GM19193 (cell line): Measurements from ENCODE around the gene SNRNP200.

Source experiments
- POLR2A ChIP-seq: IDR thresholded peaks from 4 replicates; pipeline ENCODE4 v1.6.1; 2011; ENCODE audit not compliant: insufficient read depth, insufficient read length; ENCODE audit errors: extremely low read depth

Gene SNRNP200

DNA sequence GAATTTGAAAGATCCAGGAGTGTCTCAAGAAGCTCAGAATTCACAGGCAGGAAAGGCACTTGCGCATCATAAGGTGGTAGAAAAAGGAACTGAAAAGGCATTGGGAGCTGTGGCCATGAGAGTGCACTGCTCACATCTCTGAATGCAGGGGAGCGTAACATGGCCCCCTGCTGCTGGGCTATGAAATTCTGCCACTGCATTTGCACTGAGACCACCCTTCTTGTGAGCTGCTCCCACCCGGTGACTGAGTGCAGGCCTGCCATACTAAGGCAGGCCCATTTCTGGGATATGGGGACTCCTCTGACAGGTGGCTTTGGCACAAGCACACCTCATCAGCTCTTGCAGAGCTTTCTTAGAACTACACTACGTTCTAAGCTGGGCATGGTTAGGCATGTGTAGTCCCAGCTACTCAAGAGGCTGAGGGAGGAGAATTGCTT lies 71.4 kb downstream of the SNRNP200 start:
- TF ChIP-seq POLR2A, result no peak

DNA sequence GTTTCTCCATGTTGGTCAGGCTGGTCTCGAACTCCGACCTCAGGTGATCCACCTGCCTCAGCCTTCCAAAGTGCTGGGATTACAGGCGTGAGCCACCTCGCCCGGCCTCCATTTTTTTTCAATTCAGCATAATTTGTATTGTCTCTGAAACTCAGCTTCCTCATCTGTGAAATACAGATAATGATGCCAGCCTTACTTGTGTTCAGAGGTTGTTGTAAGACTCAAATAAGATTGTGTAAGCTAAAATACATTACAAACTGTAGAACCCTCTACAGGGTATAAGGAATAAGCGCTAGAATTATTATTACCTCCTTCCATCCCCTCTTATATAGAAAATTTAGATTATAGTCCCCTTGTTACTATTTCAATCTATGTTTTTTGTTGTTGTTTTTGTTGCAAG lies 71.9 kb downstream of the SNRNP200 start:
- no peak for TF ChIP-seq POLR2A

DNA sequence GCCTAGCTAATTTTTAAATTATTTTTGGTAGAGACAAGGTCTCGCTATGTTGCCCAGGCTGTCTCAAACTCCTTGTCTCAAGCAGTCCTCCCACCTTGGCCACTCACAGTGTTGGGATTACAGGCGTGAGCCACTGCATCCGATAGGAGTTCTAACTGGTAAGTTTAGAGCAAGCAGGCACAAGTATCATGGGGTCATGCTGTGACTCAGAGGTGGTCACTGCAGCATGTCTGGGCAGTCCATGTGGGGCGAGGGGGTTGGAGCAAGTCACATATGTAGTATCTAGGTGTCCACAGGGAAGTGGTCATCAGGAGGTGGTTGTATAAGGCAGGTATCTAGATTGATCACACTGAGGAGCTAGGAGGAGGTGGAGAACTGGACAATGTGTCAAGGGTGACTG lies 74.0 kb downstream of the SNRNP200 start:
- TF ChIP-seq POLR2A, result no peak

DNA sequence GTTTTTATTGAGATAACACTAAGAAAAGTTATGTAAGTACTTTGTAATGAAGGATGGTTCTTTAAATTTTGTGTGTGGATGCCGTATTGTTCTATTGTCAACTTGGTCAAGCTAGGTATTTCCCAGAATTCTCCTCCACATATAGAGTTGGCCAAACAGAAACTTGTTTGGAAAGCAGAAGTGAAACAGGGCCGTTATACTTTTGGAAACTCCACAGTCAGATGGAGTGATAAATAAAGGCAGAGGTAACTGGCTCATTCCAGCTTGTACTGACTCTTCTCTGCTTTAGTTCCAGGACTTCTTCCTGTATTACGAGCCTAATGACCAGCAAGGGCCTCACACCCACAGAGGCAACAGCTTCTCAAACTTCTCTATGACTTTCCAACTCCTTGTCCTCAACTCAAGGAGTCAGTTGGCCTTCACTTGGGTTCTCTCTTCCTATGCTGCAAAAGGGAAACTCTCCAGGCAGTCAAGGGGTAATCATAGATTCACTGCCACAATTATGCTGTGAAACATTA lies 80.3 kb downstream of the SNRNP200 start:
- no peak for TF ChIP-seq POLR2A
